ENCODE results near the gene PNLIPRP2.

PNLIPRP2 gene

GRCh38 chr10:116620423-116621400, at the start of gene PNLIPRP2:
PNLIPRP2 (plus strand) TSS chr10:116620953.
- Histone ChIP-seq H3K9me3 (ENCODE audit: severe bottlenecking) (no peaks in the 10 kb centered on the region), H3K36me3 (ENCODE audit: low read depth) (no peaks in the 10 kb centered on the region), H3K27me3 (ENCODE audit: insufficient read depth, poor library complexity, severe bottlenecking) (no peaks in the 10 kb centered on the region), H3K27ac (ENCODE audit: poor library complexity, severe bottlenecking) (no peak within 1 kb of the TSS), H3K4me3 (ENCODE audit: severe bottlenecking) (no peak within 1 kb of the TSS), H3K4me1 (ENCODE audit: insufficient read depth, poor library complexity, severe bottlenecking) (no peaks in the 10 kb centered on the region)
- no peak for TF ChIP-seq CTCF (IDR thresholded peaks at IDR 0.05; ENCODE audit: poor library complexity, severe bottlenecking)
- ATAC-seq (ENCODE audit: low read depth) (no peak), DNase-seq (ENCODE audit: low spot score) (no peak)

- TF ChIP-seq CTCF (IDR thresholded peaks at IDR 0.05; ENCODE audit: poor library complexity, severe bottlenecking), result no peak
- no peak overlapping the region for H3K4me3 ChIP-seq (ENCODE audit: severe bottlenecking)
- no peaks in the 10 kb centered on the region for H3K36me3 ChIP-seq (ENCODE audit: low read depth)
- ATAC-seq (ENCODE audit: low read depth), result no peak
- H3K27me3 ChIP-seq (ENCODE audit: insufficient read depth, poor library complexity, severe bottlenecking), result no peaks in the 10 kb centered on the region
- no peak overlapping the region for H3K27ac ChIP-seq (ENCODE audit: poor library complexity, severe bottlenecking)
- DNase-seq (ENCODE audit: low spot score), result no peak
- H3K9me3 ChIP-seq (ENCODE audit: severe bottlenecking), result no peaks in the 10 kb centered on the region
- no peaks in the 10 kb centered on the region for H3K4me1 ChIP-seq (ENCODE audit: insufficient read depth, poor library complexity, severe bottlenecking)
Measured at GRCh38 chr10:116574797-116575196, 46.0 kb upstream of the PNLIPRP2 start.

- Histone ChIP-seq H3K27ac (ENCODE audit: poor library complexity, severe bottlenecking) (no peak overlapping the region), H3K27me3 (ENCODE audit: insufficient read depth, poor library complexity, severe bottlenecking) (no peaks in the 10 kb centered on the region), H3K36me3 (ENCODE audit: low read depth) (no peaks in the 10 kb centered on the region), H3K4me1 (ENCODE audit: insufficient read depth, poor library complexity, severe bottlenecking) (no peaks in the 10 kb centered on the region), H3K4me3 (ENCODE audit: severe bottlenecking) (no peak overlapping the region), H3K9me3 (ENCODE audit: severe bottlenecking) (no peaks in the 10 kb centered on the region)
- no peak for TF ChIP-seq CTCF (IDR thresholded peaks at IDR 0.05; ENCODE audit: poor library complexity, severe bottlenecking)
- no peak for DNase-seq (ENCODE audit: low spot score)
- no peak for ATAC-seq (ENCODE audit: low read depth)
Measured at GRCh38 chr10:116587878-116588591, 32.7 kb upstream of the PNLIPRP2 start.

- Histone ChIP-seq H3K9me3 (ENCODE audit: severe bottlenecking) (no peaks in the 10 kb centered on the region), H3K27ac (ENCODE audit: poor library complexity, severe bottlenecking) (no peak overlapping the region), H3K27me3 (ENCODE audit: insufficient read depth, poor library complexity, severe bottlenecking) (no peaks in the 10 kb centered on the region), H3K36me3 (ENCODE audit: low read depth) (no peaks in the 10 kb centered on the region), H3K4me3 (ENCODE audit: severe bottlenecking) (no peak overlapping the region), H3K4me1 (ENCODE audit: insufficient read depth, poor library complexity, severe bottlenecking) (no peaks in the 10 kb centered on the region)
- no peak for DNase-seq (ENCODE audit: low spot score)
- TF ChIP-seq CTCF (IDR thresholded peaks at IDR 0.05; ENCODE audit: poor library complexity, severe bottlenecking), result no peak
- no peak for ATAC-seq (ENCODE audit: low read depth)
Measured at GRCh38 chr10:116588995-116589394, 31.8 kb upstream of the PNLIPRP2 start.
